GM12873 (cell line): ENCODE measurements around the gene COL3A1.

Experiments used
- TF ChIP-seq, protein P1 (sequence below): IDR thresholded peaks from 2 replicates; pipeline ENCODE4 v1.5.1; 2012; ENCODE audit warnings: low read depth, mild to moderate bottlenecking, moderate library complexity, low read length, control low read depth; ENCODE audit not compliant: insufficient read depth; ENCODE audit errors: missing control alignments

The COL3A1 gene

DNA sequence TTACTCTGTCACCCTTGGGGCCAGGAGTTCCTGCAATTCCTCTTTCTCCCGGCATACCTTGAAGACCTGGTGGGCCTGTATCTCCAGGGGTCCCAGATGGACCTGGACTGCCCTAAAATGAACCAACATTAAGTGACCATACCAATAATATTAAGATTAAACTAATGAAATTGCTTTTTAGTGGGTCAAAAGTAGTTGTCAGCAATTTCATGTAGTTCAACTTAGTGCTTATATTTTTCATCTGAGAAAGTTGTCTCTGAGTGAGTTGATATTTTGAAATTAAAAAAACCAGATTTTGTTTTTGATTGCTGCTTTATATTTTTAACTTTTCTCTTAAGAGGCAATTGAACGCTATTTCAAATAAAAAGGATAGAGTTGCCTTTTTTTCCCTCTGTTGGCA is 83.1 kb downstream of the COL3A1 start:
- TF ChIP-seq, protein P1, sequence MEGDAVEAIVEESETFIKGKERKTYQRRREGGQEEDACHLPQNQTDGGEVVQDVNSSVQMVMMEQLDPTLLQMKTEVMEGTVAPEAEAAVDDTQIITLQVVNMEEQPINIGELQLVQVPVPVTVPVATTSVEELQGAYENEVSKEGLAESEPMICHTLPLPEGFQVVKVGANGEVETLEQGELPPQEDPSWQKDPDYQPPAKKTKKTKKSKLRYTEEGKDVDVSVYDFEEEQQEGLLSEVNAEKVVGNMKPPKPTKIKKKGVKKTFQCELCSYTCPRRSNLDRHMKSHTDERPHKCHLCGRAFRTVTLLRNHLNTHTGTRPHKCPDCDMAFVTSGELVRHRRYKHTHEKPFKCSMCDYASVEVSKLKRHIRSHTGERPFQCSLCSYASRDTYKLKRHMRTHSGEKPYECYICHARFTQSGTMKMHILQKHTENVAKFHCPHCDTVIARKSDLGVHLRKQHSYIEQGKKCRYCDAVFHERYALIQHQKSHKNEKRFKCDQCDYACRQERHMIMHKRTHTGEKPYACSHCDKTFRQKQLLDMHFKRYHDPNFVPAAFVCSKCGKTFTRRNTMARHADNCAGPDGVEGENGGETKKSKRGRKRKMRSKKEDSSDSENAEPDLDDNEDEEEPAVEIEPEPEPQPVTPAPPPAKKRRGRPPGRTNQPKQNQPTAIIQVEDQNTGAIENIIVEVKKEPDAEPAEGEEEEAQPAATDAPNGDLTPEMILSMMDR = no peak

DNA sequence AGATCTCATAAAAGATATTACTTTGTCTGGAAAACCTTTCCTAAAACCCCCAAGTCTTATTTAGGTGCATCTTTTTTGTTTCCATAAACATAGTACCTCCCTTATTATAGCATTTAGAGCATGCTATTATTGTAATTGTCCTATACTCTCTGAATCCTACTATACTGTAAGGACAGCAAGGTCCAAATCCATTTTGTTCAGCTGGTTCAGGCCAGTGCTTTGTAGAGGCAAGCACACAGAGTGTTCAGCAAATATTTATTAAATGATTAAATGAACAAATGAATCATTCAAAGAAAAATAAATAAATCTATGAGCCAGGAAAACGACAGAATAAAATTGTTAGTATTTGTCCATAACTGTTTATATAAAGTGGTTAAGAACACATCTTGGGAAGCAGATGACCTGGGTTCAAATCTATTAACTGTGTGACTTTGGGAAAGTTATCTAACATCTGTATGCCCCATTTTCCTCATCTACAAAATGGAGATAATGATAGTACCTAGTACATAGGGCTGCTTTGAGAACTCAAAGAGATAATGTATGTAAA is 86.0 kb downstream of the COL3A1 start:
- TF ChIP-seq, protein P1 = no peak
